ENCODE results near the gene THRB.

THRB gene

GRCh38 chr3:24510030-24510648, 15.5 kb upstream of the THRB start:
- DNase-seq = no peak

- DNase-seq = no peak
These were observed 13.8 kb upstream of the THRB start for GRCh38 chr3:24508423-24508839.

- no peak for DNase-seq
These were observed 13.2 kb upstream of the THRB start for GRCh38 chr3:24507776-24508422.

- DNase-seq = no peak
These were observed 12.5 kb upstream of the THRB start for GRCh38 chr3:24506966-24507775.

GRCh38 chr3:24505691-24506550, 11.3 kb upstream of the THRB start:
- DNase-seq = no peak

- no peak for DNase-seq
These were observed 10.1 kb upstream of the THRB start for GRCh38 chr3:24504772-24505171.

- DNase-seq = no peak
These were observed 9.0 kb upstream of the THRB start for GRCh38 chr3:24503616-24504113.

GRCh38 chr3:24502690-24503089, 8.0 kb upstream of the THRB start:
- no peak for DNase-seq

GRCh38 chr3:24500806-24501205, 6.2 kb upstream of the THRB start:
- DNase-seq = no peak

- no peak for DNase-seq
These were observed 5.3 kb upstream of the THRB start for GRCh38 chr3:24499991-24500390.

- DNase-seq = no peak
These were observed 4.1 kb upstream of the THRB start for GRCh38 chr3:24498796-24499195.

- DNase-seq = no peak
These were observed 3.7 kb upstream of the THRB start for GRCh38 chr3:24498391-24498790.

- DNase-seq = no peak
These were observed 3.3 kb upstream of the THRB start for GRCh38 chr3:24497942-24498341.

GRCh38 chr3:24496529-24497482, 2.2 kb upstream of the THRB start:
- DNase-seq = no peak

GRCh38 chr3:24495326-24495994, 810 bp upstream of the THRB start:
- no peak for DNase-seq

- DNase-seq = no peak
These were observed 668 bp downstream of the THRB start for GRCh38 chr3:24493746-24494617.

GRCh38 chr3:24492971-24493551, 1.6 kb downstream of the THRB start:
- peak; percentile 15 for DNase-seq

- DNase-seq = no peak
These were observed 4.5 kb downstream of the THRB start for GRCh38 chr3:24490151-24490550.
